GM12878 (cell line): Measurements from ENCODE around the gene PCSK9.

ENCODE experiments used
- CTCF ChIP-seq, 3 experiments: IDR thresholded peaks in 2 of 3; conservative IDR thresholded peaks in 1 of 3; 2 replicates each; pipeline ENCODE4 v1.5.1; 2011; ENCODE audit warnings: low read depth in 3 of 3, low read length in 3 of 3, mild to moderate bottlenecking in 3 of 3, control low read depth in 2 of 3, moderate library complexity in 2 of 3, inconsistent platforms in 1 of 3, mixed read lengths in 1 of 3; ENCODE audit not compliant: control insufficient read depth in 2 of 3, insufficient read depth in 1 of 3; ENCODE audit errors: extremely low read depth in 1 of 3
- EZH2 ChIP-seq: IDR thresholded peaks from 2 replicates; pipeline ENCODE4 v1.6.1; 2012; ENCODE audit warnings: low read depth, mild to moderate bottlenecking, control low read depth, inconsistent platforms, low read length, borderline replicate concordance; ENCODE audit not compliant: control insufficient read depth
- FOXM1 ChIP-seq: IDR thresholded peaks from 2 replicates; pipeline ENCODE4 v1.6.1; 2012; ENCODE audit warnings: low read depth, mild to moderate bottlenecking, inconsistent platforms, low read length, moderate library complexity
- MEF2A ChIP-seq: IDR thresholded peaks from 2 replicates; pipeline ENCODE4 v1.6.1; 2011; ENCODE audit warnings: low read depth, mild to moderate bottlenecking, low read length, moderate library complexity; ENCODE audit not compliant: insufficient read depth
- MTA3 ChIP-seq: IDR thresholded peaks from 2 replicates; pipeline ENCODE4 v1.6.1; 2012; ENCODE audit warnings: low read length, inconsistent platforms, borderline replicate concordance
- NFXL1 ChIP-seq: fragments of 450-650 bp; IDR thresholded peaks from 2 replicates; pipeline ENCODE4 v1.6.1; 2017; ENCODE audit warnings: antibody characterized with exemption, mild to moderate bottlenecking, borderline replicate concordance
- POLR2A ChIP-seq: IDR thresholded peaks from 2 replicates; pipeline ENCODE4 v1.6.1; 2011; ENCODE audit warnings: low read depth, mild to moderate bottlenecking, low read length

GRCh38 chr1:55000110-55001085 is 39.0 kb upstream of the PCSK9 start:
- TF ChIP-seq MEF2A (no peak), MTA3 (no peak), POLR2A (no peak), EZH2 (no peak), CTCF (IDR thresholded peaks at IDR 0.05 in 2 of 3, conservative IDR thresholded peaks at IDR 0.05 in 1 of 3; ENCODE audit: control insufficient read depth in 2 of 3, extremely low read depth in 1 of 3, insufficient read depth in 1 of 3, low read depth in 3 of 3, low read length in 3 of 3) (no peak), NFXL1 (no peak), FOXM1 (no peak)
